ENCODE results near the gene PDE4D.

The PDE4D gene

DNA sequence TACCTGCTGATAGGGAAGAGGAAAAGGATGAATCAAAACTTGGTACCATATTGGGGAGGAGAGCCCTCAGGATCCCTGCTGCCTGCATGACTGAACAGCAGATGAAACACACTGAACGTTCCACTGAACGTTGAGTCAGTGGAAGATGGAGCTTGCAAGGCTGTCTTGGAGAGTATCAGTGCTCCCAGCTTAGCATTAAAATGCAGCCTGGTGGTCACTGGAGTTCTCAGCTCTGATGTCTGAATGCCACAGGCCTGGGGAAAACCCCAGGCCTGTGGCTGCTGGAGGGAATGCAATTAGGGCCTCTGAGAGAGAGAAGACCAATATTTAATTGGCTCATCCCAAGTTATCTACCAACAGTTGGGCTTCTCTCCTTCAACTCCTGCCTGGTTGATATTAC is 54.5 kb downstream of the PDE4D start:
- DNase-seq (ENCODE audit: low spot score) = no peak

- DNase-seq (ENCODE audit: low spot score) = no peak
Measured at GRCh38 chr5:59838067-59838466, 55.5 kb downstream of the PDE4D start.

DNA sequence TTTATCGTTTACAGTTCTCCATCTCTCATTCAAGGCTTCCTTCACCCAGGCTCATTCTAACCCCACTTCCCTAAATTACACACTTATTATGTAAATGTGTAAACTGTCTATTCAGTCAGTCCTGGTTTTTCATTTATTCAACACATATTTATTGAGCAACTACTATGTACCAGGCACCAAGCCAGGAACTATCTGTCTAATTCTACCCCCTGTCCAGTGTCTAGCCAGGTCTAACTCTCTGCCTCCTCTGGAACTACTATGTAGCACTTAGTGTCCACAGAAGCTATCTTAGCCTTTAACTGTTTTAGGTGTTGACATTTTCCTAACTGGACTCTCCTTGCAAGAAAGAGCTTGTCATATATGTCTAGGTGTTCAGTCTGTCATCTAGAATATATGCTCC is 56.5 kb downstream of the PDE4D start:
- no peak for DNase-seq (ENCODE audit: low spot score)

GRCh38 chr5:59835800-59836199 is 57.7 kb downstream of the PDE4D start:
- DNase-seq (ENCODE audit: low spot score) = no peak

DNA sequence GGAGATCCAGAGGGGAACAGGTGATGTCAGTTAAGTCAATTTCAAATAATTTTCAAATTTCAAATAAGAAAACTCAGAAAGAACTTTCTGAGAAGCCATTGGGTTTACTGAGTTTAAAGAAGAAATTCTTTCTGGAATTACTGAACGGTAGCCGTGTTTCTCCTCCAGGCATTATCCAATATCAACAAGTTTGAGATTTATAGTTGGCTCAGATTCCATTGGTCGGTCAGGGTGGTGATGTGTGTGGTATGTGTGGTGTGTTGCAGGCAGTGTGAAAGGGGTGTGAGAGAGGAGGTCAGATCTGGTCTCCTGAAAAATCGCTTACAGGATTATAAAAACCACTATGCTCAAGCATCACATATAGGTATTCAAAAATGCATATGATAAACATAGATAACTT is 60.1 kb downstream of the PDE4D start:
- no peak for DNase-seq (ENCODE audit: low spot score)

GRCh38 chr5:59832577-59833301 is 60.8 kb downstream of the PDE4D start:
- no peak for DNase-seq (ENCODE audit: low spot score)

- no peak for DNase-seq (ENCODE audit: low spot score)
Measured at GRCh38 chr5:59831326-59832010, 62.1 kb downstream of the PDE4D start.

- DNase-seq (ENCODE audit: low spot score) = no peak
Measured at GRCh38 chr5:59830536-59831200, 62.9 kb downstream of the PDE4D start.

DNA sequence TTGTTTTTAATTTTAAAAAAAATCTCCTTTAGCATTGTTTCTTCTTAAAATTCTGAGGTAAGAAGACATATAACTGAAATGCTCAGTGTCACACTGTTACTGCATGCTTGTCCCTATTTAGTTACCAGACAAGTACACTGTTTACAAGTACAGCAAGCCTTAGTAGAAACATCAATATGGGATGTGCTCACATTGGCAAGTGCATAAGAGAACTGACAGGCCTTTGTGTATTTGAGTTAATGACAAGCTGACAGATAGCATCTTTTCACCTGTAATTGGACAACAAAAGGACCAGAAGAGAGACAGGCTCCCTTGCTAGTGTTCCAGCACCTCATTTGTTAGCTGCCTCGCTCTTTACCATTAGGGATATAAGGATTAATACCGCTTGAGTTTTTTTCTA is 63.6 kb downstream of the PDE4D start:
- DNase-seq (ENCODE audit: low spot score) = no peak

DNA sequence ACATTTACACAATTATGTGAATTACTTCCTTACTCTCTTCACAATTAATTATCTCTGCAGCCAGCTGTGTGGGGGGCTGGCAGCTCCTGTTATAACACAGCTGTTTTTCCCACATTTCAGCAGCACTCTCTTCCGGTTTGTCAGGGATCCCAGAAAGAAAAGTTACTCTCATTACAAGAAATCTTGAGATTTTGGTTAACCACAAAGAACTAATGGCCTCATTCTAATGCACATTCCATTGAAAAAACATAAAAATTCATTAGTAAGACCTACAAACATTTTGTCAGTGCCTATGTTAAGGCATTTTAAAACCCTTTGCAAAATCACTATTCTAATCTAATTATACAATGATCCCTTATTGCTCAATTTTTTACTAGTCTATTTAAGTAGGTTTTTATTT is 64.1 kb downstream of the PDE4D start:
- no peak for DNase-seq (ENCODE audit: low spot score)

- DNase-seq (ENCODE audit: low spot score) = no peak
Measured at GRCh38 chr5:59828623-59829022, 64.9 kb downstream of the PDE4D start.

GRCh38 chr5:59826996-59827395 is 66.5 kb downstream of the PDE4D start:
- no peak for DNase-seq (ENCODE audit: low spot score)

GRCh38 chr5:59823420-59823819 is 70.1 kb downstream of the PDE4D start:
- DNase-seq (ENCODE audit: low spot score) = no peak

- no peak for DNase-seq (ENCODE audit: low spot score)
Measured at GRCh38 chr5:59819806-59820205, 73.7 kb downstream of the PDE4D start.

- DNase-seq (ENCODE audit: low spot score) = no peak
Measured at GRCh38 chr5:59817536-59817935, 76.0 kb downstream of the PDE4D start.

- DNase-seq (ENCODE audit: low spot score) = no peak
Measured at GRCh38 chr5:59816654-59817300, 76.7 kb downstream of the PDE4D start.

DNA sequence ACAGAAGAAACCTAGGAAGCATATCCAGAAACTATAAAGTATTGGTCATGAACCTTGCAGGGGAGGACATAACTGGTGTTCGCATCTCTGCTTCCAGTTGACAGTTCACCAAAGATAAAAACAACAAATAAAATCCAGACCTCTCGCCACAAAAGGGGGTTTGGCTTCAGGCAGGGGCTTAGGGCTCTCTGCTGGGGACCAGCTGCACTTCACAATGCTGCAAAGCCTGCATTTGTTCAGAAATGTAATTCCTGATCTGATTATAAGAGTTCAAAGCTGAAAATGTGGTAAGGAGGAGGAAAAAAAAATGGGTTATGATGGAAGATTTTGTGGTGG is 79.0 kb downstream of the PDE4D start:
- no peak for DNase-seq (ENCODE audit: low spot score)

- peak; percentile 10 for DNase-seq (ENCODE audit: low spot score)
Measured at GRCh38 chr5:59813761-59814536, 79.6 kb downstream of the PDE4D start.

DNA sequence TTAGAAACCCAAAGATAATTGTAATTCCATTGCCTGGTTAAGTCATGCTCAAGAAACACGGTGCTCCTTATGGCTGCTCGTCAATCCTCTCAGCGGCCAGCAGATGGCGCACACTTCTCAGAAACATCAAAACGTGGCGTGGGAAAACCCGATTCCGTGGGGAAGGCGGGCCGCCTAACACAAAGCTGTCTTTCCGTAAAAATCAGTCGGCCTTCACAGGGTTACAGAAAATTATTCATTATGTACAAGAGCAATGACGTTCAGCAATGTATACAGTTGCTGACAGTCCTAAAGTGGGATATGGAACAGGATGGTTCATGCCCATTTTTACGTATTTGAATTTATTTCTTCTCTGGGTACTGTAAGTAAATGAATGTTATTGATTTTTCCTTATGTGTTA is 83.5 kb downstream of the PDE4D start:
- peak; percentile 52 for DNase-seq (ENCODE audit: low spot score)

DNA sequence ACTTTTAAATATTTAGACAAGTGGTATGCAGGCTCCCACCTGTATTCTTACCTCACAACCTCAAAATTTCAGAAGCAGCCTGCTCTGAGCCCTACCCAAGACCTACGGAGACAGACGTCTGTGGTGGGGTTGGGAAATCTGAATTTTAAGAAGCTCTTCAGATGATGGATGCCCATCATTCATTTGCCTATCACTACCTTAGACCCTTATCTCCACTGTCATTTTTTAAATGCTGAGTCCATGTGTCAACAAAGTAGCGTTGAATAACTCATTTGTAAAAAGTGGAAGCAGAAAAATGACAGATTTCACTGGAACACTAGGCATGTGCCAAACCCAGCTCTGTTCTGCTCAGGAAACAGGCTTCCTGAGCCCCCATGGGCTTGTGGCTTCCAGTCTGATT is 85.7 kb downstream of the PDE4D start:
- DNase-seq (ENCODE audit: low spot score) = no peak

- no peak for DNase-seq (ENCODE audit: low spot score)
Measured at GRCh38 chr5:59800347-59800893, 93.1 kb downstream of the PDE4D start.

Measured in hematopoietic multipotent progenitor cell treated with erythropoietin and hydrocortisone succinate and interleukin-3 and kit ligand, for 15 days (in vitro differentiated cells).